IMR-90 (cell line): ENCODE results near the gene NR1H4. TPM values are rescaled to one million over a fixed set of nuclear protein-coding genes. Genes with fewer than 3 reads are reported as not detected.

Experiments
- ATAC-seq: fragments of 200-7000 bp; cut with Tn5 transposase; 2 replicates; pipeline ENCODE4 v1.9.1; 2020; ENCODE audit warnings: low read depth, mild to moderate bottlenecking, moderate library complexity
- BruUV-seq: library from RNA; stranded (reverse); fragments of 400-500 nt; replicated peaks from 2 replicates; lab custom pipeline; 2021; lab: Mats Ljungman, UMichigan
- CTCF ChIA-PET: fragments of 300-600 bp; formaldehyde crosslinking; extraction: SDS; loops from one replicate; lab custom pipeline; 2021; ENCODE audit warnings: antibody characterized with exemption; lab: Yijun Ruan, JAX
- POLR2A ChIA-PET: fragments of 300-600 bp; sonication (Branson Sonifier 250); formaldehyde crosslinking; loops from one replicate; lab custom pipeline; 2022; ENCODE audit warnings: antibody characterized with exemption; ENCODE audit not compliant: unreplicated experiment; lab: Charles Lee
- DNase-seq: peaks from one replicate; pipeline ENCODE4 v3.0.0; 2013
- H2AFZ ChIP-seq: replicated peaks from 2 replicates; pipeline ENCODE3; 2013; ENCODE audit warnings: low read length, mild to moderate bottlenecking; ENCODE audit not compliant: poor library complexity
- H2AK5ac ChIP-seq: 2 replicates; pipeline ENCODE4 v1.6.1; 2013; ENCODE audit warnings: low read depth, low read length, inconsistent platforms
- H2AK9ac ChIP-seq: replicated peaks from 2 replicates; pipeline ENCODE3; 2013; ENCODE audit warnings: mild to moderate bottlenecking, low read depth, low read length, moderate library complexity; ENCODE audit not compliant: poor library complexity
- H2BK120ac ChIP-seq: 2 replicates; pipeline ENCODE4 v1.6.1; 2013; ENCODE audit warnings: low read depth, low read length, inconsistent platforms
- H2BK15ac ChIP-seq: 3 replicates; pipeline ENCODE4 v1.6.1; 2013; ENCODE audit warnings: low read depth, low read length, inconsistent platforms
- H2BK20ac ChIP-seq: 2 replicates; pipeline ENCODE4 v1.6.1; 2013; ENCODE audit warnings: low read depth, mild to moderate bottlenecking, inconsistent platforms, low read length, moderate library complexity
- H2BK5ac ChIP-seq: 2 replicates; pipeline ENCODE4 v1.6.1; 2013; ENCODE audit warnings: mild to moderate bottlenecking, low read depth, low read length, inconsistent platforms; ENCODE audit not compliant: poor library complexity, severe bottlenecking
- H3K14ac ChIP-seq: replicated peaks from 2 replicates; pipeline ENCODE4 v1.6.1; 2013; ENCODE audit warnings: low read depth, low read length, inconsistent platforms
- H3K18ac ChIP-seq: 2 replicates; pipeline ENCODE4 v1.6.1; 2013; ENCODE audit warnings: low read depth, low read length, control low read depth
- H3K23ac ChIP-seq: 2 replicates; pipeline ENCODE4 v1.6.1; 2013; ENCODE audit warnings: low read depth, low read length, inconsistent platforms
- H3K27ac ChIP-seq: 2 replicates; pipeline ENCODE4 v1.5.1; 2013; ENCODE audit warnings: mild to moderate bottlenecking, control low read depth, low read length; ENCODE audit not compliant: insufficient read depth
- H3K27me3 ChIP-seq: 2 replicates; pipeline ENCODE4 v1.6.1; 2013; ENCODE audit warnings: low read length; ENCODE audit not compliant: control insufficient read depth, insufficient read depth
- H3K36me3 ChIP-seq: 2 replicates; pipeline ENCODE4 v1.6.1; 2013; ENCODE audit warnings: low read length, mixed read lengths; ENCODE audit not compliant: control insufficient read depth, insufficient read depth
- H3K4ac ChIP-seq: 2 replicates; pipeline ENCODE4 v1.6.1; 2013; ENCODE audit warnings: low read depth, low read length, inconsistent platforms
- H3K4me1 ChIP-seq: 2 replicates; pipeline ENCODE4 v1.6.1; 2013; ENCODE audit warnings: low read length, mixed read lengths; ENCODE audit not compliant: control insufficient read depth, insufficient read depth
- H3K4me2 ChIP-seq: 2 replicates; pipeline ENCODE4 v1.6.1; 2013; ENCODE audit warnings: low read depth, mild to moderate bottlenecking, control low read depth, low read length, moderate library complexity
- H3K4me3 ChIP-seq: 2 replicates; pipeline ENCODE4 v1.5.1; 2013; ENCODE audit warnings: low read depth, mild to moderate bottlenecking, control low read depth, low read length, moderate library complexity; ENCODE audit not compliant: insufficient read depth
- H3K56ac ChIP-seq: 2 replicates; pipeline ENCODE4 v1.6.1; 2013; ENCODE audit warnings: low read length, inconsistent platforms; ENCODE audit not compliant: insufficient read depth; ENCODE audit errors: extremely low read depth
- H3K79me1 ChIP-seq, 2 experiments: 2 replicates each; pipeline ENCODE4 v1.6.1; 2013; ENCODE audit warnings: low read length in 2 of 2, inconsistent platforms in 1 of 2, low read depth in 1 of 2
- H3K9ac ChIP-seq: 2 replicates; pipeline ENCODE4 v1.6.1; 2013; ENCODE audit warnings: low read depth, low read length, control low read depth
- H3K9me1 ChIP-seq: 2 replicates; pipeline ENCODE4 v1.6.1; 2013; ENCODE audit warnings: low read length, inconsistent platforms; ENCODE audit not compliant: insufficient read depth
- H3K9me3 ChIP-seq: 2 replicates; pipeline ENCODE4 v1.6.1; 2013; ENCODE audit warnings: low read length; ENCODE audit not compliant: control insufficient read depth, insufficient read depth
- H4K20me1 ChIP-seq: 2 replicates; pipeline ENCODE4 v1.6.1; 2013; ENCODE audit warnings: low read length, inconsistent platforms; ENCODE audit not compliant: insufficient read depth
- H4K5ac ChIP-seq: 2 replicates; pipeline ENCODE4 v1.6.1; 2013; ENCODE audit warnings: mild to moderate bottlenecking, low read depth, low read length, control low read depth
- H4K8ac ChIP-seq, 2 experiments: 2 replicates each; pipeline ENCODE4 v1.6.1; 2013; ENCODE audit warnings: low read depth in 2 of 2, low read length in 2 of 2, control low read depth in 1 of 2, inconsistent platforms in 1 of 2
- H4K91ac ChIP-seq: 2 replicates; pipeline ENCODE4 v1.6.1; 2013; ENCODE audit warnings: low read depth, low read length, inconsistent platforms; ENCODE audit not compliant: insufficient read depth
- BHLHE40 ChIP-seq: fragments of 150-350 bp; IDR thresholded peaks from 2 replicates; pipeline ENCODE4 v1.6.1; 2016; ENCODE audit warnings: mild to moderate bottlenecking, low read depth, low read length
- CEBPB ChIP-seq: IDR thresholded peaks from 2 replicates; pipeline ENCODE4 v1.6.1; 2012; ENCODE audit warnings: low read depth, low read length, improper control_type of control experiment
- CHD1 ChIP-seq: IDR thresholded peaks from 2 replicates; pipeline ENCODE4 v1.6.1; 2012; ENCODE audit warnings: low read depth, low read length, improper control_type of control experiment
- CTCF ChIP-seq: conservative IDR thresholded peaks from 2 replicates; pipeline ENCODE4 v1.5.1; 2012; ENCODE audit warnings: mild to moderate bottlenecking, low read depth, low read length, improper control_type of control experiment
- ELK1 ChIP-seq: fragments of 150-350 bp; IDR thresholded peaks from 2 replicates; pipeline ENCODE4 v1.6.1; 2016; ENCODE audit warnings: low read depth, mild to moderate bottlenecking, low read length, moderate library complexity, borderline replicate concordance
- FOS ChIP-seq: fragments of 150-350 bp; IDR thresholded peaks from 2 replicates; pipeline ENCODE4 v1.6.1; 2016; ENCODE audit warnings: low read depth, low read length
- MAFK ChIP-seq: IDR thresholded peaks from 2 replicates; pipeline ENCODE4 v1.6.1; 2012; ENCODE audit warnings: low read depth, low read length, improper control_type of control experiment
- MAZ ChIP-seq: IDR thresholded peaks from 2 replicates; pipeline ENCODE4 v1.6.1; 2012; ENCODE audit warnings: low read depth, mild to moderate bottlenecking, low read length, improper control_type of control experiment, moderate library complexity, borderline replicate concordance
- MXI1 ChIP-seq: IDR thresholded peaks from 2 replicates; pipeline ENCODE4 v1.6.1; 2012; ENCODE audit warnings: low read depth, mild to moderate bottlenecking, low read length, moderate library complexity, borderline replicate concordance
- NFE2L2 ChIP-seq: fragments of 150-350 bp; IDR thresholded peaks from 2 replicates; pipeline ENCODE4 v1.6.1; 2016; ENCODE audit warnings: low read depth, mild to moderate bottlenecking, low read length
- POLR2A ChIP-seq: IDR thresholded peaks from 2 replicates; pipeline ENCODE4 v1.6.1; 2012; ENCODE audit warnings: mild to moderate bottlenecking, low read depth, low read length
- RAD21 ChIP-seq: IDR thresholded peaks from 2 replicates; pipeline ENCODE4 v1.6.1; 2012; ENCODE audit warnings: low read length, improper control_type of control experiment
- RCOR1 ChIP-seq: IDR thresholded peaks from 2 replicates; pipeline ENCODE4 v1.6.1; 2012; ENCODE audit warnings: mild to moderate bottlenecking, low read length, improper control_type of control experiment; ENCODE audit not compliant: insufficient replicate concordance
- RFX5 ChIP-seq: IDR thresholded peaks from 2 replicates; pipeline ENCODE4 v1.8.0; 2012; ENCODE audit warnings: low read depth, mild to moderate bottlenecking, low read length, moderate library complexity
- SMC3 ChIP-seq: fragments of 150-350 bp; IDR thresholded peaks from 2 replicates; pipeline ENCODE4 v1.6.1; 2016; ENCODE audit warnings: low read depth, mild to moderate bottlenecking, antibody characterized with exemption, low read length, moderate library complexity
- USF2 ChIP-seq: fragments of 150-350 bp; IDR thresholded peaks from 2 replicates; pipeline ENCODE4 v1.6.1; 2017; ENCODE audit warnings: mild to moderate bottlenecking, antibody characterized with exemption, low read length, low read depth
- WGBS, 2 experiments: methylation state at CpG; one replicate each; pipeline versions ENCODE4 v1.1.5 to v1.1.7; 2013; ENCODE audit warnings: missing lambda C conversion rate in 2 of 2; ENCODE audit not compliant: insufficient read length in 1 of 2; ENCODE audit errors: extremely low coverage in 2 of 2; 5-methylcytosine and 5-hydroxymethylcytosine counted together
- dilution Hi-C: fragments of 300-500 bp; cut with HindIII; formaldehyde crosslinking; loops from one replicate; pipeline ENCODE4 v1.14.3; 2018; ENCODE audit warnings: low sequenced_read_pairs; ENCODE audit not compliant: unreplicated experiment
- in situ Hi-C: fragments of 300-500 bp; cut with MboI; formaldehyde crosslinking; loops from 3 replicates; pipeline ENCODE4 v1.14.3; 2019; ENCODE audit warnings: low sequenced_read_pairs, inconsistent platforms, mixed read lengths
- intact Hi-C: fragments of 100-400 bp; cut with micrococcal nuclease; formaldehyde crosslinking; loops from 2 replicates; pipeline ENCODE4 v1.10.0; 2022
- polyA plus RNA-seq, 3 experiments: library from polyadenylated mRNA; depleted of rRNA; stranded (reverse); fragments of >200 nt; gene quantifications; 2 replicates each; pipeline ENCODE4 v1.2.3, GENCODE V29; 2012; ENCODE audit warnings: low replicate concordance in 1 of 3
- total RNA-seq: library from RNA; depleted of rRNA; stranded (reverse); fragments of >200 nt; gene quantifications from 2 replicates; pipeline ENCODE4 v1.2.3, GENCODE V29; 2012

Gene NR1H4
- total and polyA plus RNA-seq, 2 of the 4 experiments (the other 2 are of a cell fraction) = not detected

- Histone ChIP-seq H2AFZ (no peak overlapping the region), H3K14ac (no peak overlapping the region), H3K36me3 (no peaks in the 10 kb centered on the region), H3K27ac (no peak overlapping the region), H3K9ac (no peak overlapping the region), H3K9me3 (no peaks in the 10 kb centered on the region), H4K20me1 (no peaks in the 10 kb centered on the region), H2BK15ac (no peak overlapping the region), H3K27me3 (no peaks in the 10 kb centered on the region), H2AK9ac (no peak overlapping the region), H2BK5ac (no peak overlapping the region), H3K18ac (no peak overlapping the region), H4K8ac (no peak overlapping the region), H3K23ac (no peak overlapping the region), H4K5ac (no peak overlapping the region), H2BK20ac (no peak overlapping the region), H4K91ac (no peak overlapping the region), H3K4ac (no peak overlapping the region), H3K4me3 (no peak overlapping the region), H2AK5ac (no peak overlapping the region), H3K4me2 (no peak overlapping the region), H3K79me1 (no peaks in the 10 kb centered on the region), H3K4me1 (no peaks in the 10 kb centered on the region), H3K56ac (no peak overlapping the region), H2BK120ac (no peak overlapping the region), H3K9me1 (no peaks in the 10 kb centered on the region)
- in situ Hi-C loops = no loop called here
- DNase-seq = no peak
- dilution Hi-C loops = no loop called here
- no TSS peak for BruUV-seq
- intact Hi-C loops = no loop called here
- ChIA-PET CTCF (no interaction called here), POLR2A (no interaction called here)
- WGBS, 2 experiments = no CpG with 5 or more reads among the region's 4 CpGs
- no peak for ATAC-seq
- no peak for TF ChIP-seq ELK1
- no peak for TF ChIP-seq BHLHE40
- no peak for TF ChIP-seq POLR2A
- no peak for TF ChIP-seq RAD21
- no peak for TF ChIP-seq SMC3
- no peak for TF ChIP-seq CEBPB
- no peak for TF ChIP-seq RCOR1
- TF ChIP-seq USF2 = no peak
- TF ChIP-seq MAFK = no peak
- no peak for TF ChIP-seq CTCF
- TF ChIP-seq NFE2L2 = no peak
- TF ChIP-seq FOS = no peak
- no peak for TF ChIP-seq MAZ
- TF ChIP-seq RFX5 = no peak
- TF ChIP-seq MXI1 = no peak
- no peak for TF ChIP-seq CHD1
Observed at GRCh38 chr12:100458191-100458590, 15.5 kb upstream of the NR1H4 start.
